ENCODE results near the gene FARSB. TPM values are rescaled to one million over a fixed set of nuclear protein-coding genes. Genes with fewer than 3 reads are reported as not detected.

The FARSB gene
- total RNA-seq, 1 experiment from 2014 or later = 50.7 TPM

GRCh38 chr2:222535477-222535876, 120.4 kb downstream of the FARSB start:
- H2AFZ ChIP-seq (ENCODE audit: low read depth, low read length, poor library complexity, severe bottlenecking) = no peak overlapping the region
- no TSS peak for BruUV-seq (replicated peaks)
- ChIA-PET CTCF (no interaction called here), POLR2A (no interaction called here), RAD21 (ENCODE audit: low non-redundant PET in 1 of 2, low total read pairs in 2 of 2, uncharacterized antibody in 2 of 2, unreplicated experiment in 2 of 2) (no interaction called here)
- no peaks in the 10 kb centered on the region for H3K9me2 ChIP-seq (ENCODE audit: insufficient read depth)
- no peaks in the 10 kb centered on the region for H3K79me2 ChIP-seq (ENCODE audit: insufficient read depth, low read length)
- H3K27me3 ChIP-seq (ENCODE audit: insufficient read depth, low read length) = no peaks in the 10 kb centered on the region
- DNase-seq (ENCODE audit: low read depth, low spot score) (no peak), ATAC-seq (no peak)
- no peaks in the 10 kb centered on the region for H4K20me1 ChIP-seq (ENCODE audit: insufficient read depth)
- H3K27ac ChIP-seq (ENCODE audit: low read depth, low read length) = no peak overlapping the region
- TF ChIP-seq ZNF274 (IDR thresholded peaks at IDR 0.05; ENCODE audit: low read depth, low read length) (no peak), FOSL1 (IDR thresholded peaks at IDR 0.05; ENCODE audit: low read depth) (no peak), REST (IDR thresholded peaks at IDR 0.05; ENCODE audit: low read depth) (no peak), POLR2AphosphoS5 (IDR thresholded peaks at IDR 0.05; ENCODE audit: low read depth, low read length) (no peak), ZBTB33 (IDR thresholded peaks at IDR 0.05; ENCODE audit: extremely low read depth, insufficient replicate concordance, low read length) (no peak), JUND (IDR thresholded peaks at IDR 0.05) (no peak), POLR2A (IDR thresholded peaks at IDR 0.05; ENCODE audit: borderline replicate concordance, extremely low read depth, insufficient read depth, insufficient read length) (no peak), CTCF (IDR thresholded peaks at IDR 0.05 in 2 of 3, conservative IDR thresholded peaks at IDR 0.05 in 1 of 3; ENCODE audit: borderline replicate concordance in 1 of 3, insufficient read depth in 1 of 3, low read depth in 2 of 3, low read length in 2 of 3) (no peak), EZH2 (IDR thresholded peaks at IDR 0.05) (no peak)
- no peak overlapping the region for H3K4me3 ChIP-seq (replicated peaks in 1 of 2; ENCODE audit: low read depth in 1 of 2, low read length in 2 of 2)
- no peak overlapping the region for H3K9ac ChIP-seq (ENCODE audit: low read length)
- no peak overlapping the region for H3K4me2 ChIP-seq (ENCODE audit: low read length)
- intact Hi-C loops (cut with micrococcal nuclease) = no loop called here
- no peaks in the 10 kb centered on the region for H3K4me1 ChIP-seq (ENCODE audit: control insufficient read depth in 1 of 2, insufficient read depth in 2 of 2, low read length in 2 of 2)
- H3K9me3 ChIP-seq (ENCODE audit: control insufficient read depth in 1 of 2, insufficient read depth in 1 of 2, low read depth in 1 of 2, low read length in 2 of 2) = no peaks in the 10 kb centered on the region
- H3K36me3 ChIP-seq (ENCODE audit: control insufficient read depth in 1 of 2, insufficient read depth in 2 of 2, low read length in 2 of 2) = no peaks in the 10 kb centered on the region
